IPS DF 19.7 (cell line): ENCODE data around the gene RGS3.

Experiments used
- DNase-seq: peaks from one replicate; pipeline ENCODE4 v3.0.0-alpha.2; 2013; ENCODE audit warnings: low read depth, low spot score

RGS3 gene

GRCh38 chr9:113585085-113585442 is 121.5 kb downstream of the RGS3 start:
- DNase-seq, result no peak

DNA sequence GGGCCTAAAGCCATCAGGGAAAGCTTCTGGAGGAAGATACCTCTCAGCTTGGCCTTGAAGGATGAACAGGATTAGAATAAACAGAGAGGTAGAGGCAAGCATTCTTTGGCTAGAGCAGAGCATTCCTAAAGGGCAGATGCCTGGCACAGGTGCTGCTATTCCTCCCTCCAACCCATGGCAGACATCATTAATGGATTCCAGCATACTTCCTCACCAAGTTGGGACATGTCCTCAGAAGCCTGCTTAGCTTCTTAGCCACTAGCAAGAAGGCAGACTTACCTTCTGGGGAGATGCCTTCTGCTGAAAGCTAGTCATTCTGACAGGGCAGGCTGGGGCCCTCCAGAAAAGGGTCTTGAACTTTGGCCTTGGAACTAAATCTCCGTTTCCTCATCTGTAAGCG is 122.0 kb downstream of the RGS3 start:
- no peak for DNase-seq

- DNase-seq, result no peak
These were observed 124.0 kb downstream of the RGS3 start for GRCh38 chr9:113587471-113588031.

DNA sequence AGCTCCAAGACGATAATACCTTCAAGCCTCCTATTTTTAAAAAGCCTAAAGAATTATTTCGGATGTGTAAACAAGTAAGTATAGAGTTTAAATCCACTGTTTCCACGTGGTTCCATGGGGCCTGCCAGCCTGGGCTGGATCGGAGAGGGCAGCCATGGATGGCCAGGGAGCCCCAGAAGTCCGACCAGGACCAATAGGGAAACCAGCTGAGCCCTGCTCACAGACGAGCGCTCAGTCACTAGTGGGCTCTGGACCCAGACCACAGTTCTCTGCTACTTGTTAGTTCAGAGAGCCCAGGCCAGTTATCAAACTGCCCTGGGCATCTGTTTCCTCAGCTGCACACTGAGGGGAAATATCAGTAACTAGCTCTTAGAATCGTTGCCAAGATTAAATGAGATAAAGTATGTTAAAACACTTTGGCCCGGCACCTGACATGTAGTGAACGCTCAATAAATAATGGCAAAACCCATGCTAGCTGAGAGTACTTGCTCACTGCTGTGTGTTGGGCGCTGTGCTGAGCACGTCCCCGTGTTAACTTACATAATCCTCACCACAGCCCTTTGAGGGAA is 124.8 kb downstream of the RGS3 start:
- DNase-seq, result no peak

DNA sequence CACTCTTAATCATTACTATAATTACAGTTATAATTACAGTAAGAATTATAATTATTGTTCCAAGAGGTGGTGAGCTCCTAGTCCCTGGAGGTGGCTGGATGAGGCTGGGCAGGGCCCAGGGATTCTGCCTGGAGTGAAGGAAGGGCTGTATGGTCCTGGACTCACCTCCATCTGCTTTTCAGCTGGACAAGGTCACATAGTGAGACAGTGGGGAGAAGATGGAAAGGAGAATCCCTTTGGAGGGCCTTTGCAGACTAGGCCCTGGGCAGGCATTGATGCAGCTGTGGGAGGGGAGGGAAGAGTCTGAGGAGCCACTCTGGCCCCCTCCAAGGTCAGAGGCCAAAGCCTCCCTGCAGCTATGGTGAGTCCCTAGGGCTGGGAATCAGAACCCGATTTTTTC is 125.4 kb downstream of the RGS3 start:
- DNase-seq, result no peak

GRCh38 chr9:113589407-113589806 is 125.9 kb downstream of the RGS3 start:
- no peak for DNase-seq

DNA sequence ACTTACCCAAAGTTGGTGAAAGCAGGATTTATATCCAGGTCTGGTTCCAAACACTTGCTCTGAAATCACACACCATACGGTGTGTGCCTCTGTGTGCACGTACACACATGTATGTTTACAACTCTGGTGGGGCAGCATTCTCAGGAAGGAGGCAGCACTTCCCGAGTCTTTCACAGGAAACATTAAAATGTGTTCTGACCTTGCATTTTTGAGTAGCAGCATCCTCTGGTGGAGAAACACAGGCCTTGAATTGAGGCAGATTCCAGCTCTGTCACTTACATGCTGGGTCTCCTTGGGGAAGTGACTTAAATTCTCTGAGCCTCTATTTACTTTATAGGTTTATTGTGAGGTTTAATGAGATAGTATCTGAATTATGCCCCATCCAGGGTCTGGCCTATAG is 126.4 kb downstream of the RGS3 start:
- no peak for DNase-seq

DNA sequence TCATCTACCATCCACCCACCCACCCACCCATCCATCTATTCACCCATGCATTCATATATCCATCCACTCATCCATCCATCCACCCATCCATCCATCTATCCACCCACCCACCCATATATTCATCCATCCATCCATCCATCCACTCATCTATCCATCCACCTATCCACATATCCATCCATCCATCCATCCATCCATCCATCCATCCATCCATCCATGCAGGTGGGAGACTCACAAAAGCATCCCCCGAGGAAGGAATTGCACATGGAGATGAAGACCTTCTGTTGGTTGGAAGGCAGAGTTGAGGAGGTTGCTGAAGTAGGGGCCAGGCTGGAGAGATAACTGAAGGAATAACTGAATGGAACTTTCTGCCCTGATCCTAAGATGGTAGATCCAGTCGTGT is 126.9 kb downstream of the RGS3 start:
- no peak for DNase-seq

- no peak for DNase-seq
These were observed 127.7 kb downstream of the RGS3 start for GRCh38 chr9:113590991-113591898.

- DNase-seq, result no peak
These were observed 128.5 kb downstream of the RGS3 start for GRCh38 chr9:113591899-113592625.

- no peak for DNase-seq
These were observed 129.5 kb downstream of the RGS3 start for GRCh38 chr9:113592876-113593575.

- peak; percentile 94 for DNase-seq
These were observed 130.3 kb downstream of the RGS3 start for GRCh38 chr9:113593682-113594281.

GRCh38 chr9:113594484-113595299 is 131.2 kb downstream of the RGS3 start:
- DNase-seq, result no peak

DNA sequence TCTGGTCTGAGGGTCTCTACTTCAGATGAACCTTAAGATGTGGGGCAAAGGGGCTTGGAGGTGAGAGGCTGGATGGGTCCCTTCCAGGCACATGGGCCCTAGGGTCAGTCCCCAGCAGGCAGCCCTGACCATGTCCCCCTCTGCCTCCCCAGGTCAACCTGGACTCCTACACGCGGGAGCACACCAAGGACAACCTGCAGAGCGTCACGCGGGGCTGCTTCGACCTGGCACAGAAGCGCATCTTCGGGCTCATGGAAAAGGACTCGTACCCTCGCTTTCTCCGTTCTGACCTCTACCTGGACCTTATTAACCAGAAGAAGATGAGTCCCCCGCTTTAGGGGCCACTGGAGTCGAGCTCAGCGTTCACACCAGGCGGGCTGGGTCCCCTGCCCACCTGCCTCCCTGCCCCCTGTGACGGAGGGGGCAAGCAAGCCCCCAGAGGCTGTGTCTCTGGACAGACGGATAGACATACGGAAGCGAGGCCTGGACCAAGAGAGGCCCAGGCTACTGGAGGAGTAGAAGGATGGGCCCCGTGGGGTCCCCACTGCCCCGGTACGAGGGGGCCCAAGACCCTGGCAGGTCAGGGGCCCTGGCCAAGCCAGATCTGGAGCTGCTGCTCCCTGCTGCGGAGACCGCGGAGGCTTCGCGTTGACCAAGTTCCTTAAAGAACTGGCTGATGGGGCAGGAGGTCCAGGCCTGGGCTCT is 133.2 kb downstream of the RGS3 start:
- DNase-seq, result no peak

GRCh38 chr9:113597390-113598241 is 134.1 kb downstream of the RGS3 start:
- no peak for DNase-seq

GRCh38 chr9:113598451-113598850 is 134.9 kb downstream of the RGS3 start:
- no peak for DNase-seq

- DNase-seq, result no peak
These were observed 135.4 kb downstream of the RGS3 start for GRCh38 chr9:113598883-113599282.

DNA sequence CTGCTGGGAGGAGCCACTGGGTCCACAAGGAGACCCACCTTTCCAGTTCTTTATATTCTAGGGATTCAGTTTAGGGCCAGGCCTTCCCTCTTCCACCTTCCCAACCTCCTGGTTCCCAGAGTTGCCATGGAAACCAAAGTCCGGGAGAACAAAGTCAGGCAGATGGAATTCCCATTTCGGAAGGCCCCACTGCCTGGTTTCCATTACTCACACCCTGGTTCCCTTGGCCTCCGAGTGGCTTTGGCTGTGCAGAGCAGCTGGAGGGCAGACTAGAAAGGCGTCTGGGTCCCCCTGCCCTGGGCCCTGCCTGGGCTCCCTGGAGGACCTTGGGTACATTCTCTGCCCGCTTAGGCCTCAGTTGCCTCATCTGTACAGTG is 136.1 kb downstream of the RGS3 start:
- DNase-seq, result no peak
